ENCODE data around the gene SOX6. TPM values are rescaled to one million over a fixed set of nuclear protein-coding genes. Genes with fewer than 3 reads are reported as not detected.
A peak's percentile ranks its signal among the peaks of the same experiment; 100 is the strongest.

Gene SOX6
- total RNA-seq, 1 experiment from 2014 or later = 18.4 TPM

DNA sequence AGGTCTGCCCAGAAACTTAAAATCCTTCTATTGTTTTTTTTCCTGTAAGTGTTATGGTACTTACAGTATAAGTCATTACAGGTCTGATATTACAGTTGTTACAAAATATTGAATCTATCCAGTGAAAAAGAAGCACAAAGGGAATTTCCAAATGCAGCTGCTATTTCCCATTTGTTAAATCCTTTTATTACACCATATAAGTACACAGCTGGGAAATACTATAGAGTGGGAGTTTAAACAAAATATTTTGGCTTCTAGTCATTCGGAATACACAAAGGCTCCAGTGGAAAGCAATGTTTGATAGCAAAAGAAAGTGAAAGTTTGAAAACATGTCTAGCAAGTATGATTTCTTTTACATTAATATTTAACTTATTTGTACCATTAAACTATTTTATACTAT lies 18.0 kb downstream of the SOX6 start:
- no peaks in the 10 kb centered on the region for H3K36me3 Mint-ChIP-seq (ENCODE audit: insufficient read depth, unreplicated experiment)
- peaks cover 40% of the 10 kb centered on the region for H3K4me1 Mint-ChIP-seq (ENCODE audit: low read depth, unreplicated experiment)
- peak overlapping the region; percentile 74 for H3K27ac Mint-ChIP-seq (ENCODE audit: unreplicated experiment)
- no peak for DNase-seq
- intact Hi-C loops (cut with micrococcal nuclease; ENCODE audit: unreplicated experiment) = loop anchor here (5.0 kb wide), 2 partner anchors 59 to 264 kb away; no protein-coding TSS in a partner anchor
- TF ChIP-seq, protein P1, sequence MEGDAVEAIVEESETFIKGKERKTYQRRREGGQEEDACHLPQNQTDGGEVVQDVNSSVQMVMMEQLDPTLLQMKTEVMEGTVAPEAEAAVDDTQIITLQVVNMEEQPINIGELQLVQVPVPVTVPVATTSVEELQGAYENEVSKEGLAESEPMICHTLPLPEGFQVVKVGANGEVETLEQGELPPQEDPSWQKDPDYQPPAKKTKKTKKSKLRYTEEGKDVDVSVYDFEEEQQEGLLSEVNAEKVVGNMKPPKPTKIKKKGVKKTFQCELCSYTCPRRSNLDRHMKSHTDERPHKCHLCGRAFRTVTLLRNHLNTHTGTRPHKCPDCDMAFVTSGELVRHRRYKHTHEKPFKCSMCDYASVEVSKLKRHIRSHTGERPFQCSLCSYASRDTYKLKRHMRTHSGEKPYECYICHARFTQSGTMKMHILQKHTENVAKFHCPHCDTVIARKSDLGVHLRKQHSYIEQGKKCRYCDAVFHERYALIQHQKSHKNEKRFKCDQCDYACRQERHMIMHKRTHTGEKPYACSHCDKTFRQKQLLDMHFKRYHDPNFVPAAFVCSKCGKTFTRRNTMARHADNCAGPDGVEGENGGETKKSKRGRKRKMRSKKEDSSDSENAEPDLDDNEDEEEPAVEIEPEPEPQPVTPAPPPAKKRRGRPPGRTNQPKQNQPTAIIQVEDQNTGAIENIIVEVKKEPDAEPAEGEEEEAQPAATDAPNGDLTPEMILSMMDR (IDR thresholded peaks at IDR 0.05; ENCODE audit: unreplicated experiment) = no peak
- no peak overlapping the region for H3K4me3 Mint-ChIP-seq (ENCODE audit: low read depth, unreplicated experiment)
- no TSS peak for BruUV-seq (replicated peaks)
- CTCF ChIA-PET = no interaction called here
- H3K9me3 Mint-ChIP-seq (ENCODE audit: low read depth, unreplicated experiment) = no peaks in the 10 kb centered on the region
- H3K27me3 Mint-ChIP-seq (ENCODE audit: unreplicated experiment) = no peaks in the 10 kb centered on the region

DNA sequence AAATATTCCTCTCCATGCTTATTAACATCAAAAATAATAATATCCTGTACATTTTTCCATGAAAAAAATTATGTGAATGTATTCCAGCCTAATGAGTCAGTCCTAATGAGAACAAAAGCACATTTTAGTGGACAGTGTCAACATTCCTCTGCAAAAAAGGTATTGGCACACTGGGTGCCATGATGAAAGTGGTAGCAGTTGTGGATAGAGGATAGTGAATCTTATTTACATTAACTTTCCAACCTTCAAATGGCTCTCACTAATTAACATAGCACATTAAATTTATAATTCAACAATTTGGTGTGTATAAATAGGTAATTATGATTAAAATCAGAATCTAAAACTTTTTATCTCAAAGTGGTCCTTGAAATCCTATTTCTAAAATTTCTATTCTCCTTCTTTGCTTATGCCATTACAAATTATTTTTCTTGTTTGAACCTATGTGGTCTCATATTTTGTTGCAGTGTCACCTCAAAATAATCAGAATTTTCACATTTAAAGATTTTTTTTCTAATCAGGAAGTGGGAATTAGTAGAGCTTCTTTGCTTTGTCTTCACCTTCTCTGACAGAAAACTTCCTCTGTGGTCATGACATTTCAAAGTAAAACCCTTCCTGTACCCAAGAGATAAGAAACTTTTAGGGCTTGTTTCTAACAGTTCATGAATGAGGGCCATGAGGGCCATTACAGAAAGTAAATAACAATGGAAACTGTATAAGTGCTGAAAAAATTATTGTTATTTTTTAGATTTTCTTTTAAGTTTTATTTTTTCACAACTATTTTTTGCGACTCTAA lies 18.7 kb downstream of the SOX6 start:
- Mint-ChIP-seq H3K27me3 (ENCODE audit: unreplicated experiment) (no peaks in the 10 kb centered on the region), H3K4me1 (ENCODE audit: low read depth, unreplicated experiment) (peaks cover 40% of the 10 kb centered on the region), H3K36me3 (ENCODE audit: insufficient read depth, unreplicated experiment) (no peaks in the 10 kb centered on the region), H3K4me3 (ENCODE audit: low read depth, unreplicated experiment) (no peak overlapping the region), H3K27ac (ENCODE audit: unreplicated experiment) (peak overlapping the region; percentile 74), H3K9me3 (ENCODE audit: low read depth, unreplicated experiment) (no peaks in the 10 kb centered on the region)
- intact Hi-C loops (cut with micrococcal nuclease; ENCODE audit: unreplicated experiment) = loop anchor here (5.0 kb wide), 2 partner anchors 60 to 265 kb away; no protein-coding TSS in a partner anchor
- DNase-seq = no peak
- CTCF ChIA-PET = no interaction called here
- BruUV-seq (replicated peaks) = no TSS peak
- TF ChIP-seq, protein P1 (IDR thresholded peaks at IDR 0.05; ENCODE audit: unreplicated experiment) = no peak

DNA sequence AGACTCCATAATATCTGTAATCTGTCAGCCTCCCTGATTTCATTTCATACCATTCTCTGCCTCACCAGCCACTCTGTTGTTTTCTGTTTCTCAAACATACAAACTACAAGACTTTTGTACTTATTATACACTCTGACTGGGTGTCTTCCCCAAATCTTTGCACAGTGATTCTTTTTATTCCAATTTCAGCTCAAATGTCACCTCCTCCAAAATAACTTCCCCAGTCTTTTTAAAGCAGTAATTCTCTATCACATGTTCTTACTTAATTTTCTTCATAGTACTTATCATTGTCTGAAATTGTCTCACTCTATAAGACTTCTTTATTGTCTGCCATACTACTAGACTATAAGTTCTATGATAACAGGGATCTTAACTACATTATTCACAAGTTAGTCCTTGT lies 19.6 kb downstream of the SOX6 start:
- intact Hi-C loops (cut with micrococcal nuclease; ENCODE audit: unreplicated experiment) = loop anchor here (5.0 kb wide), 2 partner anchors 61 to 266 kb away; no protein-coding TSS in a partner anchor
- H3K27me3 Mint-ChIP-seq (ENCODE audit: unreplicated experiment) = no peaks in the 10 kb centered on the region
- peak overlapping the region; percentile 4 for H3K27ac Mint-ChIP-seq (ENCODE audit: unreplicated experiment)
- TF ChIP-seq, protein P1 (IDR thresholded peaks at IDR 0.05; ENCODE audit: unreplicated experiment) = no peak
- no peak overlapping the region for H3K4me3 Mint-ChIP-seq (ENCODE audit: low read depth, unreplicated experiment)
- CTCF ChIA-PET = no interaction called here
- no peaks in the 10 kb centered on the region for H3K9me3 Mint-ChIP-seq (ENCODE audit: low read depth, unreplicated experiment)
- no peak for DNase-seq
- no peaks in the 10 kb centered on the region for H3K36me3 Mint-ChIP-seq (ENCODE audit: insufficient read depth, unreplicated experiment)
- BruUV-seq (replicated peaks) = no TSS peak
- H3K4me1 Mint-ChIP-seq (ENCODE audit: low read depth, unreplicated experiment) = peaks cover 40% of the 10 kb centered on the region

DNA sequence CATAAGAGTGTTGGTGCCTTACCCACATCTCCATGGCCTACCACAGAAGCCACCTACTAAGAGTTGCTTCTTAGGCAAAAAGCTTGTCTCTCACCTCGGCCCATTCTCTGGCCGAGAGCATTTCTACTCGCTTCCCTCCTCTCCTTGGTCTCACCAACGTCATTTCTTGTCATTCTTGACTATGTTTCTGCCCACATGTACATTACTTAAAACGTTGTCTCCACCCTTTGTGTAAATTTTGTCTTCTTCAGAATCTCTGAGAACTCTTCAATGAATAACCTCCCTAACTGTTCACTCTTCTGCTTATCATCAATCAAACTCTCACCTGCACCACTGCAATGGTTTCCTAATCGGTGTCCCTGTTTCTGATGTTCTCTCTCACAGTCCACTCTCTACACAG lies 20.1 kb downstream of the SOX6 start:
- CTCF ChIA-PET = interaction anchor here (0.9 kb wide), 1 partner anchor 56 kb away, joined by 3 read pairs; no protein-coding TSS in a partner anchor
- Mint-ChIP-seq H3K27me3 (ENCODE audit: unreplicated experiment) (no peaks in the 10 kb centered on the region), H3K4me3 (ENCODE audit: low read depth, unreplicated experiment) (no peak overlapping the region), H3K9me3 (ENCODE audit: low read depth, unreplicated experiment) (no peaks in the 10 kb centered on the region), H3K4me1 (ENCODE audit: low read depth, unreplicated experiment) (peaks cover 40% of the 10 kb centered on the region), H3K27ac (ENCODE audit: unreplicated experiment) (peak overlapping the region; percentile 4), H3K36me3 (ENCODE audit: insufficient read depth, unreplicated experiment) (no peaks in the 10 kb centered on the region)
- intact Hi-C loops (cut with micrococcal nuclease; ENCODE audit: unreplicated experiment) = loop anchor here (5.0 kb wide), 2 partner anchors 61 to 266 kb away; no protein-coding TSS in a partner anchor
- BruUV-seq (replicated peaks) = no TSS peak
- TF ChIP-seq, protein P1 (IDR thresholded peaks at IDR 0.05; ENCODE audit: unreplicated experiment) = no peak
- DNase-seq = no peak

Measured in Calu3 (cell line).